NCI-H524 treated with DMSO at 0.1 percent for 48 hours (cell line): ENCODE results near the gene HACD2.
"Not testable (repeated sequence)": the region's sequence is repeated elsewhere in the genome, so short reads cannot be mapped to it uniquely, and the experiment has no call there.

ENCODE experiments used
- DNase-seq: peaks from one replicate; lab custom pipeline; 2025; lab: John Stamatoyannopoulos, UW

HACD2 gene

GRCh38 chr3:123525433-123525832, 59.4 kb downstream of the HACD2 start:
- no peak for DNase-seq

- DNase-seq = no peak
Measured at GRCh38 chr3:123524981-123525380, 59.9 kb downstream of the HACD2 start.

- DNase-seq = no peak
Measured at GRCh38 chr3:123523023-123523412, 61.8 kb downstream of the HACD2 start.

GRCh38 chr3:123522320-123523022, 62.4 kb downstream of the HACD2 start:
- DNase-seq = no peak

GRCh38 chr3:123521179-123521969, 63.5 kb downstream of the HACD2 start:
- DNase-seq = no peak

- DNase-seq = no peak
Measured at GRCh38 chr3:123520656-123521055, 64.2 kb downstream of the HACD2 start.

GRCh38 chr3:123518892-123519485, 65.9 kb downstream of the HACD2 start:
- DNase-seq = no peak

GRCh38 chr3:123511726-123512125, 73.1 kb downstream of the HACD2 start:
- no peak for DNase-seq

- no peak for DNase-seq
Measured at GRCh38 chr3:123511084-123511483, 73.8 kb downstream of the HACD2 start.

GRCh38 chr3:123508178-123508577, 76.7 kb downstream of the HACD2 start:
- DNase-seq = no peak

- DNase-seq = no peak
Measured at GRCh38 chr3:123505820-123506219, 79.0 kb downstream of the HACD2 start.

GRCh38 chr3:123503203-123503602, 81.7 kb downstream of the HACD2 start:
- DNase-seq = no peak

GRCh38 chr3:123499322-123499721, 85.5 kb downstream of the HACD2 start:
- no peak for DNase-seq

- no peak for DNase-seq
Measured at GRCh38 chr3:123498761-123499160, 86.1 kb downstream of the HACD2 start.

GRCh38 chr3:123493912-123494311, 90.9 kb downstream of the HACD2 start:
- no peak for DNase-seq

- no peak for DNase-seq
Measured at GRCh38 chr3:123491966-123492587, 92.8 kb downstream of the HACD2 start.

GRCh38 chr3:123489400-123490004, 95.4 kb downstream of the HACD2 start:
- peak; percentile 13 for DNase-seq

- no peak for DNase-seq
Measured at GRCh38 chr3:123488645-123489347, 96.1 kb downstream of the HACD2 start.

- not testable (repeated sequence) for DNase-seq
Measured at GRCh38 chr3:123487063-123487462, 97.8 kb downstream of the HACD2 start.

GRCh38 chr3:123486460-123486859, 98.4 kb downstream of the HACD2 start:
- DNase-seq = no peak

GRCh38 chr3:123485551-123485950, 99.3 kb downstream of the HACD2 start:
- DNase-seq = no peak

- DNase-seq = no peak
Measured at GRCh38 chr3:123483146-123483545, 101.7 kb downstream of the HACD2 start.
